Smooth muscle cell (in vitro differentiated cells): ENCODE data around the gene MZB1. TPM values are rescaled to one million over a fixed set of nuclear protein-coding genes. Genes with fewer than 3 reads are reported as not detected.

Source experiments
- DNase-seq: peaks from one replicate; lab custom pipeline; 2025; ENCODE audit not compliant: unreplicated experiment; lab: John Stamatoyannopoulos, UW
- H2AFZ ChIP-seq: fragments of 200-600 bp; sonication (generic); 2 replicates; pipeline ENCODE4 v1.6.0; 2016; ENCODE audit warnings: antibody characterized with exemption, low read depth, mild to moderate bottlenecking
- H3F3A ChIP-seq: fragments of 200-600 bp; sonication (generic); 2 replicates; pipeline ENCODE4 v1.6.0; 2017; ENCODE audit warnings: antibody characterized with exemption, low read depth
- H3K27ac ChIP-seq: fragments of 200-600 bp; sonication (generic); 2 replicates; pipeline ENCODE4 v1.5.1; 2016; ENCODE audit warnings: low read depth, mild to moderate bottlenecking
- H3K27me3 ChIP-seq: fragments of 200-600 bp; sonication (generic); 2 replicates; pipeline ENCODE4 v1.6.1; 2016; ENCODE audit warnings: low read depth, mild to moderate bottlenecking
- H3K36me3 ChIP-seq: fragments of 200-600 bp; sonication (generic); 2 replicates; pipeline ENCODE4 v1.5.1; 2016; ENCODE audit warnings: low read depth
- H3K4me1 ChIP-seq: fragments of 200-600 bp; sonication (generic); 2 replicates; pipeline ENCODE4 v1.5.1; 2016; ENCODE audit warnings: low read depth
- H3K4me2 ChIP-seq: fragments of 200-600 bp; sonication (generic); 2 replicates; pipeline ENCODE4 v1.6.0; 2016; ENCODE audit warnings: mild to moderate bottlenecking
- H3K4me3 ChIP-seq: fragments of 200-600 bp; sonication (generic); 2 replicates; pipeline ENCODE4 v1.5.1; 2016; ENCODE audit warnings: mild to moderate bottlenecking
- H3K79me2 ChIP-seq: fragments of 200-600 bp; sonication (generic); 2 replicates; pipeline ENCODE4 v1.6.0; 2016; ENCODE audit warnings: low read depth, mild to moderate bottlenecking
- H3K9ac ChIP-seq: fragments of 200-600 bp; sonication (generic); 2 replicates; pipeline ENCODE4 v1.6.0; 2016; ENCODE audit warnings: low read depth
- H3K9me3 ChIP-seq: fragments of 200-600 bp; sonication (generic); replicated peaks from 2 replicates; pipeline ENCODE4 v1.5.1; 2016; ENCODE audit warnings: low read depth
- H4K20me1 ChIP-seq: fragments of 200-600 bp; sonication (generic); 2 replicates; pipeline ENCODE4 v1.6.0; 2016; ENCODE audit warnings: low read depth
- WGBS: methylation state at CpG from one replicate; pipeline ENCODE4 v1.1.7; 2016; ENCODE audit warnings: low lambda C conversion rate; 5-methylcytosine and 5-hydroxymethylcytosine counted together
- polyA plus RNA-seq: library from polyadenylated mRNA; unstranded; fragments of >200 nt; fragmentation: Nextera tagmentation; extraction: Ambion mirVana; gene quantifications from 2 replicates; pipeline ENCODE4 v1.2.1, GENCODE V29; 2016
- total RNA-seq: library from RNA; depleted of rRNA; stranded (reverse); fragments of >200 nt; gene quantifications from 2 replicates; pipeline ENCODE4 v1.2.3, GENCODE V29; 2014
- TF ChIP-seq, protein P1 (sequence below): fragments of 200-600 bp; sonication (generic); IDR thresholded peaks from 2 replicates; pipeline ENCODE4 v1.5.1; 2017; ENCODE audit warnings: borderline replicate concordance, mild to moderate bottlenecking, antibody characterized with exemption; ENCODE audit not compliant: insufficient read depth, poor library complexity, severe bottlenecking

Gene MZB1
- total and polyA plus RNA-seq, 2 experiments from 2014 or later: 0.19 TPM; not detected in 1

DNA sequence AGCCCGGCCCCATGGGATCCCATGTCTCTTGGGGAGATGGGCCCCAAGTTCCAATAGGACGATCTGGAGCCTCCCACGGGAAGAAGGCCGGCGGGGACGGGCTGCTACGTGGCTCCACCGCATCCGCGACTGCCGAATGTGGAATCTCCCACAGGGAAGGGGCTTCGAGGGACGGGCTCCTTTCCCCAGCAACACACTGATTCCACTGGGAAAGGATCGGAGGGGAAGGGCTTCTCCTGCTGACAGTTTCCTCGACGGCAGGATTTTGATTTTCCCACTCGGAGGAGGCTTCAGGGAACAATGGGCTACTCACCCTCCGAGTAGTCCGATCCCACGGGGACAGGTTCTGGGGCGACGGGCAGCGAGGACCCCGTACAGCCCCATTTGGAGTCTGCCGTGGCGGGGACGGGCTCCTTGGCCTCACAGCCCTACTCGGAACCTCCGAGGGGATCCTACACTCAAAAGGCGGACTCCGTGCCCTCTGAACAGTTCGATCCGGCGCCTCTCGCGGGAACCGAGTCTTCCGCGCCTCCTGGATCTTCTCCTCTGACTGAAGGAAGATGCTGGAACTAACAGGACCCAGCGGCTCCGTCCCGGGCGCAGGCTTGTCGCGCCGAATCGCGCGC is 3.9 kb upstream of the MZB1 start:
- H3K36me3 ChIP-seq: no peaks in the 10 kb centered on the region
- H3K4me1 ChIP-seq: peaks cover 3% of the 10 kb centered on the region
- peak overlapping the region; percentile 55 for H3K4me3 ChIP-seq
- H4K20me1 ChIP-seq: peaks cover 22% of the 10 kb centered on the region
- no peak overlapping the region for H3K27ac ChIP-seq
- TF ChIP-seq, protein P1, sequence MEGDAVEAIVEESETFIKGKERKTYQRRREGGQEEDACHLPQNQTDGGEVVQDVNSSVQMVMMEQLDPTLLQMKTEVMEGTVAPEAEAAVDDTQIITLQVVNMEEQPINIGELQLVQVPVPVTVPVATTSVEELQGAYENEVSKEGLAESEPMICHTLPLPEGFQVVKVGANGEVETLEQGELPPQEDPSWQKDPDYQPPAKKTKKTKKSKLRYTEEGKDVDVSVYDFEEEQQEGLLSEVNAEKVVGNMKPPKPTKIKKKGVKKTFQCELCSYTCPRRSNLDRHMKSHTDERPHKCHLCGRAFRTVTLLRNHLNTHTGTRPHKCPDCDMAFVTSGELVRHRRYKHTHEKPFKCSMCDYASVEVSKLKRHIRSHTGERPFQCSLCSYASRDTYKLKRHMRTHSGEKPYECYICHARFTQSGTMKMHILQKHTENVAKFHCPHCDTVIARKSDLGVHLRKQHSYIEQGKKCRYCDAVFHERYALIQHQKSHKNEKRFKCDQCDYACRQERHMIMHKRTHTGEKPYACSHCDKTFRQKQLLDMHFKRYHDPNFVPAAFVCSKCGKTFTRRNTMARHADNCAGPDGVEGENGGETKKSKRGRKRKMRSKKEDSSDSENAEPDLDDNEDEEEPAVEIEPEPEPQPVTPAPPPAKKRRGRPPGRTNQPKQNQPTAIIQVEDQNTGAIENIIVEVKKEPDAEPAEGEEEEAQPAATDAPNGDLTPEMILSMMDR: no peak
- peak overlapping the region; percentile 59 for H2AFZ ChIP-seq
- H3K79me2 ChIP-seq: no peaks in the 10 kb centered on the region
- WGBS: 7% methylated on average over 49 of the region's 49 CpGs
- no peaks in the 10 kb centered on the region for H3F3A ChIP-seq
- DNase-seq: no peak
- H3K9ac ChIP-seq: peak overlapping the region; percentile 35
- no peaks in the 10 kb centered on the region for H3K9me3 ChIP-seq
- H3K4me2 ChIP-seq: peak overlapping the region; percentile 85
- no peaks in the 10 kb centered on the region for H3K27me3 ChIP-seq

DNA sequence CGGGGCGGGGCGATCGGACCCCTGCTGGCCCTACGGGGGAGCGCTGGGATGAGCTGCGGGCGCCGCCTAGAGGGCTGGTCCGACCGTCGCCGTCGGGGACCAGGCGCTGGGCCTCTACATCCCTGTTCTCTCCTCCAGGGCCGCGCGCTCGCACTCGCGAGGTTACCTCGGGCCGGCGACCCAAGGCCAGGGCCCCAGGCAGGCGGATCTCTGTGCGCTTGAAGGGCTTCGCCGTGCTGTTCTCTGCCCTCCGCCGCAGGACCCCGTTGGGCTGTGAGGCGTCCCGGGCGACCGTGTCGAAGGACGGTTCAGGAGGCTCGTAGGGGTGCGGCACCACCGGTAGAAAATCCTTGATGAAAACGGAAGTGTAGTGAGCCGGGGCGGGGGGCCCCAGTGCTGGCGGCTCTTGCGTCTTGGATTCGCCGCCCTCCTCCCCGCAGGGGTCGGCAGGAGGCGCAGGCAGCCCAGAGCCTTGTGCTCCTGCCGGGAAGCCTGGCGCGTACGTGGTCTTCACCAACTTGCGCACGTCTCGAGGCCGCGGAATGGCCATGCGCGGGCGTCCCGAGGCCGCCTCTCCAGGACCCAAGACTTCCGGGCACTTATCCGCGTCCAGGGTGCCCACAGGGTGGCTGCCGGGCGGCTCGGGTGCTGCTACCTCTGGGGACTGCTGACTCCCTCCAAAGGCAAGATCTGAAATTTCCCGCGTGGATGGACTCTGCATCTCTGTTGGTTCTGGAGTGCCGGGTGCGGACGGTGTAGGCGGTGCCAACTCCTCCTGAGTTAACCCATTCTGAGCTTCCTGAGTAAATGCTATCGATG is 3.2 kb upstream of the MZB1 start:
- peak; percentile 59 for DNase-seq
- Histone ChIP-seq H3K4me1 (peaks cover 6% of the 10 kb centered on the region), H3K27me3 (no peaks in the 10 kb centered on the region), H3K4me3 (peak overlapping the region; percentile 55), H4K20me1 (peaks cover 22% of the 10 kb centered on the region), H3K4me2 (peak overlapping the region; percentile 85), H3K9me3 (no peaks in the 10 kb centered on the region), H3K36me3 (no peaks in the 10 kb centered on the region), H3F3A (no peaks in the 10 kb centered on the region), H2AFZ (peak overlapping the region; percentile 59), H3K79me2 (no peaks in the 10 kb centered on the region), H3K9ac (no peak overlapping the region), H3K27ac (no peak overlapping the region)
- TF ChIP-seq, protein P1: peak; percentile 44
- 4% methylated on average over 69 of the region's 77 CpGs for WGBS

DNA sequence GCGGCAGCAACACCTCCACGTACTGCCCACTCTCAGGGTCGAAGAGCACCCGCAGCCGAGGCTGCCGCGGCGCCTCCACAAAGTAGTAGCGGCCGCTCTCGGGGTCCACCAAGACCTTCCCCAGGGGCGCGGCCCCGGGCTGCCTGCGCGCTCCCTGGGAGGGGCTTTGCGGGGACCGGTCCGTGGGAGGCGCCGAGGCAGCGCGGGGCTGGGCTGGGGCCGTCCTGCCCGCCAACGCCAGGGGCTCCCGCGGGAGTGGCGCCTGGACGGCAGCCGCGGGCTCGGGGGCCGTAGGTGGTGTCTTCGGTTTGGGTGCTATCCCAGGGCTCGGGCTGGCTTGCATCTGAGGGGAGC is 2.6 kb upstream of the MZB1 start:
- no peaks in the 10 kb centered on the region for H3K9me3 ChIP-seq
- no peak overlapping the region for H3K27ac ChIP-seq
- H3K4me2 ChIP-seq: peak overlapping the region; percentile 85
- H3K36me3 ChIP-seq: no peaks in the 10 kb centered on the region
- no peaks in the 10 kb centered on the region for H3K27me3 ChIP-seq
- TF ChIP-seq, protein P1: no peak
- no peak overlapping the region for H3K9ac ChIP-seq
- peak overlapping the region; percentile 59 for H2AFZ ChIP-seq
- H3F3A ChIP-seq: no peaks in the 10 kb centered on the region
- H3K79me2 ChIP-seq: no peaks in the 10 kb centered on the region
- WGBS: 17% methylated on average over 14 of the region's 36 CpGs
- DNase-seq: no peak
- peak overlapping the region; percentile 55 for H3K4me3 ChIP-seq
- peaks cover 6% of the 10 kb centered on the region for H3K4me1 ChIP-seq
- H4K20me1 ChIP-seq: peaks cover 22% of the 10 kb centered on the region
